Activated CD4-positive, alpha-beta T cell treated with anti-CD3 and anti-CD28 coated beads for 48 hours (primary cell): ENCODE data around the gene ARMC9.
"Not testable (repeated sequence)": the region's sequence is repeated elsewhere in the genome, so short reads cannot be mapped to it uniquely, and the experiment has no call there.

Experiments
- DNase-seq: peaks from one replicate; pipeline ENCODE4 v3.0.0-alpha.2; 2020

ARMC9 gene

DNA sequence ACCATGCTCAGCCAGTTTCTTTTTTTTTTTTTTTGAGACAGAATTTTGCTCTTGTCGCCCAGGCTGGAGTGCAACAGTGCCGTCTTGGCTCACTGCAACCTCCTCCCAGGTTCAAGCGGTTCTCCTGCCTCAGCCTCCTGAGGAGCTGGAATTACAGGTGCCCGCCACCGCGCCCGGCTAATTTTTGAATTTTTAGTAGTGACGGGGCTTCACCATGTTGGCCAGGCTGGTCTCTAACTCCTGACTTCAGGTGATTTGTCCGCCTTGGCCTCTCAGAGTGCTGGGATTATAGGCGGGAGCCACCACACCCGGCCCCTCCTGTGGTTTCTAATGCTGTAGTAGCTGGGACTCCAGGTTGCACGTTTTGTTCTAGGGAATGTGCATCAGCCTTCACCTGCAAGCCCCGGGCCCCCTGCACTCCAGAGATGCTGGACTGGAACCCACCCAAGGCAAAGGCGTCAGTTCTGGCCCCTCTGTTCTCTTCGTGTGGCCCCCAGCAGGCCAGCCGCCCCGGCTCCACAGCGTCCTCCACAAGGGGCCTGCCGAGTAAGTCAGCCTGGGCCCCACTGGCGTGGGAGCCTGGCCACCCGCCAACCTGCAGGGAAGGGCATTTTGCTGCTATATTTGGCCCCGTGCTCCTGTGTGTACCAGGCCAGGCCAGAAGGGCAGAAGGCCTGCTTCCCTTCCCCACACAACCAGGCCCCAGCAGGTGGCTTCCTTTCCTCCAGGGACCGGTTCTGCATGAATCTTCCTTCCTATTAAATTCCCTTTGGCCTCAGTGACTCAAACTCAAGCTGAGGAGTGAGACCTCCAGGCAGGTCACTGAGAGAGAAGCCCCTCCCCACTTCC, 171.4 kb downstream of the ARMC9 start:
- DNase-seq = no peak

DNA sequence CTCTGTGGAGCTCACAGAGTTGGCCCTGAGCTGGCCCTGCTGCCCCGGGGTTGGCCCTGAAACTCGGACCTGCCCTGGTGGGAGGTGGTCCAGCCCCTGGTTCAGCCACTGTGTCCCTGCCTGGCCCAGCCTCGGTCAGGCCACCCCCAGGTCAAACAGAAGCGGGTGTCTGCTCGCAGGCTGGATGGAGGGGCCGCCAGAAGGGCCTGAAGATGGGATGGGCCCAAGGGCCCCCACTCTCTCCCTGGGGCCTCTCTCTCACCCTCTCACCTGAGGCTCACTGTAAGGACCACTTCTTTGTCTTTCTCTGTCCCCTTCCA, 172.0 kb downstream of the ARMC9 start:
- DNase-seq = no peak

- no peak for DNase-seq
These were observed 172.5 kb downstream of the ARMC9 start for GRCh38 chr2:231370749-231371429.

GRCh38 chr2:231371430-231372054, 173.1 kb downstream of the ARMC9 start:
- DNase-seq = no peak

- no peak for DNase-seq
These were observed 173.9 kb downstream of the ARMC9 start for GRCh38 chr2:231372326-231372725.

GRCh38 chr2:231373184-231373583, 174.8 kb downstream of the ARMC9 start:
- DNase-seq = no peak

GRCh38 chr2:231373786-231374349, 175.4 kb downstream of the ARMC9 start:
- no peak for DNase-seq

DNA sequence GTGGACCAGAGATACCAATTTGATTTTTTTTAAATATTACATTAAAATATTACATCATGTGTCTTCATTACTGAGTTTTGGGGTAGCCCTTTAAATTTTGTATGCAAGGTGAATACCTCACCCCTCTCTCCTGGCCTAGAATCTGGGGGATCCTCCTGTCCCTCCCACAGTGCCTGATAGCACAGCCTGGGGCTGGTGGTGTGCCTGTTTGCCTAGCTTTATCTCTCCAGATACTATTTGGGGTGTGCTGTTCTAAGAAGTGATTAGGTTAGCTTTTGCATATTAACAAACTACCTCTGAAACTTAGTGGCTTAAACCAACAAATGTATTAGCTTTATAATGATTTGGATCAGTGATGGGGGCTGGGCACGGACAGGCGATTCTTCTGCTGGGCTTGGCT, 176.3 kb downstream of the ARMC9 start:
- DNase-seq = no peak

DNA sequence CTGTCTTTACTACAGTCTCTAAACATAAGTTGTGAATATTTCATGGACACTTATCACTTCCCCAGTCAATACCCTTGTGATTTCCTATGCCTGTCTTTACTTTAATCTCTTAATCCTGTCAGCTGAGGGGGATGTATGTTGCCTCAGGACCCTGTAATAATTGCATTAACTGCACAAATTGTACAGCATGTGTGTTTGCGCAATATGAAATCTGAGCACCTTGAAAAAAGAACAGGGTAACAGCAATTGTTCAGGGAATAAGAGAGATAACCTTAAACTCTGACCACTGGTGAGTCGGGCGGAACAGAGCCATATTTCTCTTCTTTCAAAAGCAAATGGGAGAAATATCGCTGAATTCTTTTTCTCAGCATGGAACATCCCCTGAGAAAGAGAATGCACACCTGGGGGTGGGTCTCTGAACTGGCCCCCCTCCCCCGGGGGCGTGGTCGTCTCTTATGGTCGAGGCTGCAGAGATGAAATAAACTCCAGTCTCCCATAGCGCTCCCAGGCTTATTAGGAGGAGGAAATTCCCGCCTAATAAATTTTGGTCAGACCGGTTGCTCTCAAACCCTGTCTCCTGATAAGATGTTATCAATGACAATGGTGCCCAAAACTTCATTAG, 177.7 kb downstream of the ARMC9 start:
- not testable (repeated sequence) for DNase-seq

DNA sequence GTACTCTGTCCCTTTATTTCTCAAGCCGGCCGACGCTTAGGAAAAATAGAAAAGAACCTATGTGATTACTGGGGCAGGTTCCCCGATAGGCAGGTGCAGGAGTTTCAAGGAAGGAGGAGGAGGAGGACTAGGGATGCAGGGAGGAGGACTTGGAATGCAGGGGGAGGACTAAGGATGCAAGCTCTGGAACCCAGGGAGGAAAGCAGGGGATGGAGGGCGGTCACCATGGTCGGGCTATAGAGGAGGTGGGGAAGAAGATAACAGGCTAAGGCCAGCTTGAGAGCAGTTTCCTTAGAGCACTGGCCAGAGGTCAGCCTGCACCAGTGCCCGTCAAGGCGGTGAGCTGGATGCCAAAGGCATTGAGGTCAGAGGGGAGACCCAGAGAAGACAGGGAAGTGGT, 178.4 kb downstream of the ARMC9 start:
- no peak for DNase-seq

DNA sequence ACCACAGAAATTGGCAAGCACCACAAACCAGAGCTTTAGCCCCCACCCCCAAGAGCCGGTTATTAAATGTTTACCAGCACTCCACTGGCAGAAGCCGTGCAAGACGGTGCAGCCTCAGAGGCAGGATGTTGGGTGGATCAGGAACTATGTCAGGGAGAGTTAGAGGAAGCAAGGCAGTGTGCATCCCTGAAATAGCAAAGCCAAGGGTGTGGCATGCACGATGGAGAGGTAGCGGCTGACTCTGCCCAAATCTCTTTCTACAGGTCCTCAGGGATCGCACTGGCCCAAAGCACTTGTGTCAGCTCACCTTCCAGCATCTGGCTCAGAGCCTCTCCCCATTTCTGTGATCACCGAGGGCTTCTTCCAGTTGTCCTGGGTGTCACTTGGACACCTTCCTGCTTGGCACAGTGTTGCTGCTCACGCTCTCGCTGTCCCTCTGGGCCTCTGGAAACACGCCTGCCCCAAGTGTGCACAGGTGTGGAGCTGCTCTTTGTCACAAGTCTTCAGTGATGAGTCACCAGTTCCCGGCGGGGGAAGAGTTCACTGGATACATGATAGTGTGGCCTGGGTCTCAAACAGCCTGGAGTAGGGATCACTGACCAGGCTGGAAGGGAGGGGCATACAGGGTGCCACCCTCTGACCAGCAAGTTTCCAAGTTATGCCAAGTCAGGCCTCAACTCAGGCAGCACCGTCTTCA, 179.7 kb downstream of the ARMC9 start:
- no peak for DNase-seq

GRCh38 chr2:231379266-231380215, 181.1 kb downstream of the ARMC9 start:
- DNase-seq = no peak

DNA sequence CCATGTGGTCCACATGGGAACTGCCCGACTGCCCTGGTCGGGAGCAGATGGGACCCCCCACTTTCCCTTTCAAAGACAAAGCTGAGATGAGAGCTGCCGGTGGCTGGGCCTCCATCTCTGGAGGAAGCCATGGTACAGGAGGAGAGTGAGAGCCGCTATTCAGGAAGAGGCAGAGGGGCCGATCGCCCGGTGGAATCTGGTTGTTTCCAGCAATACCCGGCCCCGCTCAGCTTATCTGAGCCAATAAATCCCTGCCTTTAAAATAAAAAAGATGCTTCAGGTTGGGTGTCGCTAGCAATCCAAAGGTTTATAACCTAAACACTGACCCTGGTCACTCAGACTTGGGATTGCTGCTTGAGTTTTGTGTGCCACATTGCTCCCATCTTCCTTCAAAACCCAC, 181.9 kb downstream of the ARMC9 start:
- DNase-seq = no peak

DNA sequence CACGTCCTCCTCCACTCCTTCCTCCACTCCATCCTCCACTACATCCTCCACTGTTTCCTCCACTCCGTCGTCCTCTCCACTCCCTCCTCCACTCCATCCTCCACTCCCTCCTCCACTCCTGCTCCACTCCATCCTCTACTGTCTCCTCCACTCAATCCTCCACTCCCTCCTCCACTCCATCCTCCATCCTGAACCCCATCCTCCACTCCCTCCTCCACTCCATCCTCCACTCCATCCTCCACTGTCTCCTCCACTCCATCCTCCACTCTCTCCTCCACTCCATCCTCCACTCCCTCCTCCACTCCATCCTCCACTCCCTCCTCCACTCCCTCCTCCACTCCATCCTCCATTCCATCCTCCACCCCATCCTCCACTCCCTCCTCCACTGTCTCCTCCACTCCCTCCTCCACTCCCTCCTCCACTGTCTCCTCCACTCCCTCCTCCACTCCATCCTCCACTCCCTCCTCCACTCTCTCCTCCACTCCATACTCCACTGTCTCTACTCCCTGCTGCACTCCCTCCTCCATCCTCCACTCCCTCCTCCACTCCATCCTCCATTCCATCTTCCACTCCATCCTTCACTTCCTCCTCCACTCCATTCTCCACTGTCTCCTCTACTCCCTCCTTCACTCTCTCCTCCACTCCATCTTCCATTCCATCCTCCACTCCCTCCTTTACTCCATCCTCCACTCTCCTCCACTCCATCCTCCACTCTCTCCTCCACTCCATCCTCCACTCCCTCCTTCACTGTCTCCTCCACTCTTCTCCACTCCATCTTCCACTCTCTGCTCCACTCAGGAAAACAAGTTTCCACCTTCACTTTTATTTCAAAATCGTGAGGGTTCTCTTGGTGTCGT, 182.8 kb downstream of the ARMC9 start:
- DNase-seq = no peak

DNA sequence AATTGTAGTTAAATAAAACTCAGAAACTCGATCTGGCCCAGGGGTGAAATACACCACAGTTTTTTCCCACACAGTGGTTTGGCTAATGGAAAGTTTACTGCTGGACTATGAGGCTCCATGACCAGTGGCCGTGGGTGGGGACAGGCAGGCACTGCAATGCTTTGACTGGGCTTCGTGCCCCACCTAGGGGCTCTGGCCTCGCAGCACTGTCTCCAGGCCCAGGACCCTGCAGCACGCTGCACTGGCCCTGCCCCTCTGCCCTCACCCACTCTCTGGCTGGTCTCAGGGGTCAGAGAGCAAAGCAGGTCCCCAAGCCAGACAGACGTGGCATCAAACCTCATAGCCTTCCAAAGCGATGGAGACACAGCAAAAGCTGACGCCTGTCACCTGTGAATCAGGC, 183.7 kb downstream of the ARMC9 start:
- no peak for DNase-seq

DNA sequence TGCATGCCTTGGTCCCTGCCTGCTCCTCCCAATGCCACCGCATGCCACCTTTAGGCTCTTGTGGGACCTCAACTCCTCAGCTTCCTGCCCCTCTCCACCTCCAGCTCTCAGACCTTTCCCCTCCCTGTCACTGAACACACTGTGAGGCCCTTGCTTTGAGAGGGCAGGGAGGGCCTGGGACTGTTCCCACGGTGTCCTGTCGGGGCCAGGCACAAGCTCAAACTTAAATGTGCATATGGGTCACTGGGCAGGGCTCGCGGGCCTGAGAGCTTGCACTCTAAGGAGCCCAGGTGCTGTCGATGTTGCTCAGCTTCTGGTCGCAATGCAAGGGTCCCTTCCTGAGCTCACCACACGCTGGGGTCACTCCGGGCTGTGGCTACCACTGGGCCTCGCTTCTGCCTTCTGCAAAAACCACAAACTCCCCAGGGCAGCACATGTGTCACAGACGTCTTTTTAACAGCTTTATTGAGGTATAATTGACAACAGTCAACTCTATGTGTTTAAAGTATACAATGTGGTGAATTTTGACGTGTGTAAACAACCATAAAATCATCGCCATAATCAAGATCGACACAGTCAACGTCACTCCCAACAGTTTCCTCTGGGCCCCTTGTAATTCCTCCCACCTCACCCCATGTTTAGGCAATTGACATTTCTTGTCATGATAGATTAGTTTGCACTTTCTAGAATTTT, 185.1 kb downstream of the ARMC9 start:
- DNase-seq = no peak

- DNase-seq = no peak
These were observed 185.6 kb downstream of the ARMC9 start for GRCh38 chr2:231384109-231384435.

DNA sequence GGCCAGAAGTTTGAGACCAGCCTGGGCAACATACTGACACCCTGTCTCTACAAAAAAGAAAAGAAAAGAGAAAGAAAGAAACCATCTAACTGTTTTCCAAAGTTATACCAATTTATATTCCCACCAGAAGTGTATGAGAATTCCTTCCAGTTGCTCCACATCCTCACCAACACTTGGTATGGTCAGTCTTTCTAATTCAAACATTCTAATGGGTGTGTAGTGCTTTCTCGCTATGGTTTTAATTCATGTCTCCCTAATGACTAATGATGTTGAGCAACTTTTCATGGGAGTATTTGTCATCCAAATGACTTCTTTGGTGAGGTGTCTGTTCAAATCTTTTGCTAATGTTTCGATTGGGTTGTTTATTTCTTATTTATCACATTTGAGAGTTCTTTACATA, 186.5 kb downstream of the ARMC9 start:
- DNase-seq = no peak

- DNase-seq = no peak
These were observed 187.0 kb downstream of the ARMC9 start for GRCh38 chr2:231385429-231385828.

DNA sequence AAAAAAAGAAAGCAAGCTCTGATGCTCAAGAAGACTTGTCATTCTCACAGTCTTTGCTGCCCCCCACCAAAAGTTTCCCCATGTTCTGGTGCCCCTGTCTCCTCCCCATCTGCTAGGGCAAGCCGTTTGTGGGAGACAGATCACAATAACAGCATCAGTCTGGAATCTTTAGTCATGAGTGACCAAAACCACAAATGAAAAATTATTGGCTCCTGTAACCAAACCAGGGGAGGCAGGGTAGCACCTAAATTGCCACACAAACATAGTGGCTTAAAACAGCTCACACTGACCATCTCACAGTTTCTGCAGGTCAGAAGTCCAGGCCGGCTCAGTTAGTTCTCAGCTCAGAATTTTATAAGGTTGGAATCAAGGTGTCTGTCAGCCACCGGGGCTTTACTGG, 188.0 kb downstream of the ARMC9 start:
- DNase-seq = no peak
